HepG2 (cell line): ENCODE data around the gene WNT5B.

Experiments
- CHCHD3 ChIP-seq: sonication (generic); formaldehyde crosslinking; IDR thresholded peaks from 2 replicates; pipeline ENCODE4 v1.8.0; 2022; ENCODE audit warnings: mild to moderate bottlenecking, missing genetic modification reagents, moderate library complexity
- CTCF ChIP-seq: sonication (generic); formaldehyde crosslinking; IDR thresholded peaks from 2 replicates; pipeline ENCODE4 v1.5.0; 2020; ENCODE audit warnings: mild to moderate bottlenecking, missing genetic modification reagents, moderate library complexity
- EP300 ChIP-seq, 3 experiments: sonication (generic) in 1 of 3; formaldehyde crosslinking in 1 of 3; IDR thresholded peaks; 2 replicates each; pipeline versions ENCODE4 v1.5.1 to v1.6.1; 2011 to 2020; ENCODE audit warnings: low read depth in 2 of 3, low read length in 2 of 3, borderline replicate concordance in 1 of 3, improper control_type of control experiment in 1 of 3, mild to moderate bottlenecking in 1 of 3, missing genetic modification reagents in 1 of 3, moderate library complexity in 1 of 3
- HNRNPK ChIP-seq: fragments of 200-400 bp; formaldehyde crosslinking; IDR thresholded peaks from 2 replicates; pipeline ENCODE4 v1.6.1; 2018; ENCODE audit warnings: low read length, low read depth, moderate library complexity, mild to moderate bottlenecking; ENCODE audit not compliant: poor library complexity, severe bottlenecking
- HOXD1 ChIP-seq: sonication (generic); formaldehyde crosslinking; IDR thresholded peaks from 2 replicates; pipeline ENCODE4 v1.5.0; 2020; ENCODE audit warnings: missing genetic modification reagents
- MAFG ChIP-seq: sonication (generic); formaldehyde crosslinking; IDR thresholded peaks from 2 replicates; pipeline ENCODE4 v1.5.1; 2020; ENCODE audit warnings: mild to moderate bottlenecking, missing genetic modification reagents
- MIER3 ChIP-seq: IDR thresholded peaks from 2 replicates; pipeline ENCODE4 v1.6.1; 2016; ENCODE audit warnings: missing compliant biosample characterization, borderline replicate concordance
- NR3C1 ChIP-seq: sonication (generic); formaldehyde crosslinking; IDR thresholded peaks from 2 replicates; pipeline ENCODE4 v1.4.0; 2020; ENCODE audit warnings: missing genetic modification reagents
- RERE ChIP-seq: IDR thresholded peaks from 2 replicates; pipeline ENCODE4 v1.6.1; 2016; ENCODE audit warnings: low read depth, missing genetic modification reagents, missing compliant biosample characterization
- RNF219 ChIP-seq: sonication (generic); formaldehyde crosslinking; IDR thresholded peaks from 2 replicates; pipeline ENCODE4 v1.5.0; 2020; ENCODE audit warnings: mild to moderate bottlenecking, missing genetic modification reagents
- USF2 ChIP-seq, 2 experiments: sonication (generic) in 1 of 2; formaldehyde crosslinking in 1 of 2; IDR thresholded peaks; 2 replicates each; pipeline versions ENCODE4 v1.5.1 to v1.6.1; 2011 to 2020; ENCODE audit warnings: borderline replicate concordance in 1 of 2, low read depth in 1 of 2, low read length in 1 of 2, mild to moderate bottlenecking in 1 of 2, missing genetic modification reagents in 1 of 2, moderate library complexity in 1 of 2
- ZNF12 ChIP-seq: sonication (generic); formaldehyde crosslinking; IDR thresholded peaks from 2 replicates; pipeline ENCODE4 v1.5.0; 2020; ENCODE audit warnings: missing genetic modification reagents

- no peak for TF ChIP-seq CTCF
- TF ChIP-seq NR3C1 (CRISPR knock-in tag): no peak
- TF ChIP-seq USF2 (IDR thresholded peaks at IDR 0.05; ENCODE audit: low read depth, low read length): no peak; the same call in 1 of the 2 replicates
- peak; percentile 71; the same call in 1 of the 2 replicates for TF ChIP-seq USF2 (CRISPR knock-in tag; IDR thresholded peaks at IDR 0.05; ENCODE audit: borderline replicate concordance)
- TF ChIP-seq RNF219: no peak
- TF ChIP-seq EP300 (IDR thresholded peaks at IDR 0.05; ENCODE audit: low read depth in 2 of 2, low read length in 2 of 2): peak in 1 of 2 experiments; percentile 55; a peak in 2 of 4 replicates
- no peak for TF ChIP-seq EP300 (CRISPR knock-in tag; IDR thresholded peaks at IDR 0.05; ENCODE audit: borderline replicate concordance)
- TF ChIP-seq MAFG (CRISPR knock-in tag): no peak
- no peak for TF ChIP-seq ZNF12 (CRISPR knock-in tag)
- no peak for TF ChIP-seq CHCHD3 (CRISPR knock-in tag)
- peak; percentile 69; the same call in 1 of the 2 replicates for TF ChIP-seq MIER3 (CRISPR knock-in tag)
- TF ChIP-seq RERE (CRISPR knock-in tag): no peak
- TF ChIP-seq HOXD1 (CRISPR knock-in tag): 0 out of 2 replicates have a peak, but pooled peaks have one; percentile 32
- TF ChIP-seq HNRNPK: no peak
Measured at GRCh38 chr12:1606021-1606622, 22.9 kb upstream of the WNT5B start.
